Mesendoderm (in vitro differentiated cells): ENCODE results near the gene ZDHHC9.

ENCODE experiments used
- DNase-seq: peaks from one replicate; pipeline ENCODE4 v3.0.0; 2013
- H2AK5ac ChIP-seq: 2 replicates; pipeline ENCODE4 v1.6.1; 2013; ENCODE audit warnings: low read length, inconsistent platforms
- H2BK120ac ChIP-seq: 2 replicates; pipeline ENCODE4 v1.6.1; 2013; ENCODE audit warnings: low read depth, mild to moderate bottlenecking, low read length, moderate library complexity, mixed read lengths
- H2BK15ac ChIP-seq: replicated peaks from 2 replicates; pipeline ENCODE4 v1.6.1; 2013; ENCODE audit warnings: low read depth, mild to moderate bottlenecking, moderate library complexity
- H2BK5ac ChIP-seq: 2 replicates; pipeline ENCODE4 v1.6.1; 2013; ENCODE audit warnings: low read length, inconsistent platforms
- H3K18ac ChIP-seq: 2 replicates; pipeline ENCODE4 v1.6.1; 2013; ENCODE audit warnings: mild to moderate bottlenecking, low read length, mixed read lengths
- H3K23ac ChIP-seq: one replicate; pipeline ENCODE4 v1.6.1; 2013; ENCODE audit warnings: low read length
- H3K27ac ChIP-seq: 2 replicates; pipeline ENCODE4 v1.5.1; 2013; ENCODE audit warnings: low read depth, mild to moderate bottlenecking, inconsistent platforms, low read length, moderate library complexity
- H3K27me3 ChIP-seq: 2 replicates; pipeline ENCODE4 v1.6.1; 2013; ENCODE audit warnings: low read length, control low read depth, mild to moderate bottlenecking, inconsistent platforms; ENCODE audit not compliant: insufficient read depth, poor library complexity
- H3K36me3 ChIP-seq: 2 replicates; pipeline ENCODE4 v1.6.1; 2013; ENCODE audit warnings: low read length, inconsistent platforms; ENCODE audit not compliant: control insufficient read depth, insufficient read depth
- H3K4ac ChIP-seq: one replicate; pipeline ENCODE4 v1.6.1; 2013; ENCODE audit warnings: low read depth, mild to moderate bottlenecking, low read length, moderate library complexity
- H3K4me1 ChIP-seq: 2 replicates; pipeline ENCODE4 v1.6.1; 2013; ENCODE audit warnings: low read depth, low read length, inconsistent platforms; ENCODE audit not compliant: control insufficient read depth
- H3K4me2 ChIP-seq: 2 replicates; pipeline ENCODE4 v1.6.1; 2013; ENCODE audit warnings: low read length
- H3K4me3 ChIP-seq: 2 replicates; pipeline ENCODE4 v1.5.1; 2013; ENCODE audit warnings: mild to moderate bottlenecking, low read length
- H3K56ac ChIP-seq: one replicate; pipeline ENCODE4 v1.6.1; 2013; ENCODE audit warnings: low read length
- H3K79me1 ChIP-seq: 2 replicates; pipeline ENCODE4 v1.6.1; 2013; ENCODE audit warnings: low read length, inconsistent platforms
- H3K79me2 ChIP-seq: 2 replicates; pipeline ENCODE4 v1.6.1; 2013; ENCODE audit warnings: mild to moderate bottlenecking, low read length; ENCODE audit not compliant: control insufficient read depth, insufficient read depth
- H3K9ac ChIP-seq: 2 replicates; pipeline ENCODE4 v1.6.1; 2013; ENCODE audit warnings: low read length, inconsistent platforms
- H4K5ac ChIP-seq: one replicate; pipeline ENCODE4 v1.6.1; 2013; ENCODE audit warnings: low read length
- H4K8ac ChIP-seq: one replicate; pipeline ENCODE4 v1.6.1; 2013; ENCODE audit warnings: low read depth, mild to moderate bottlenecking, control low read depth, low read length, moderate library complexity
- WGBS: extraction: QIAGEN DNeasy Blood & Tissue Kit; methylation state at CpG from one replicate; pipeline ENCODE4 v1.1.7; 2013; ENCODE audit warnings: low lambda C conversion rate, missing lambda C conversion rate; ENCODE audit not compliant: insufficient coverage; ENCODE audit errors: extremely low coverage; 5-methylcytosine and 5-hydroxymethylcytosine counted together

ZDHHC9 gene

GRCh38 chrX:129800186-129800585 lies 43.5 kb downstream of the ZDHHC9 start:
- no peak overlapping the region for H3K27ac ChIP-seq
- no peak overlapping the region for H4K8ac ChIP-seq
- no peak overlapping the region for H3K18ac ChIP-seq
- no peak overlapping the region for H2AK5ac ChIP-seq
- no peaks in the 10 kb centered on the region for H3K79me1 ChIP-seq
- no peaks in the 10 kb centered on the region for H3K4me1 ChIP-seq
- H3K9ac ChIP-seq = no peak overlapping the region
- no peak overlapping the region for H3K56ac ChIP-seq
- no peak overlapping the region for H4K5ac ChIP-seq
- no peak overlapping the region for H2BK120ac ChIP-seq
- no peaks in the 10 kb centered on the region for H3K79me2 ChIP-seq
- H3K4me2 ChIP-seq = no peak overlapping the region
- DNase-seq = no peak
- no peaks in the 10 kb centered on the region for H3K36me3 ChIP-seq
- H3K4ac ChIP-seq = no peak overlapping the region
- H3K23ac ChIP-seq = no peak overlapping the region
- H2BK15ac ChIP-seq = no peak overlapping the region
- no peak overlapping the region for H2BK5ac ChIP-seq
- no peak overlapping the region for H3K4me3 ChIP-seq
- WGBS = no CpG with 5 or more reads among the region's 4 CpGs
- no peaks in the 10 kb centered on the region for H3K27me3 ChIP-seq

- Histone ChIP-seq H2BK15ac (no peak overlapping the region), H3K56ac (no peak overlapping the region), H2BK5ac (no peak overlapping the region), H3K27me3 (no peaks in the 10 kb centered on the region), H3K4me1 (no peaks in the 10 kb centered on the region), H3K79me1 (no peaks in the 10 kb centered on the region), H3K18ac (no peak overlapping the region), H3K4ac (no peak overlapping the region), H3K27ac (no peak overlapping the region), H3K79me2 (no peaks in the 10 kb centered on the region), H3K4me2 (no peak overlapping the region), H2BK120ac (no peak overlapping the region), H3K23ac (no peak overlapping the region), H4K5ac (no peak overlapping the region), H3K4me3 (no peak overlapping the region), H3K9ac (no peak overlapping the region), H3K36me3 (no peaks in the 10 kb centered on the region), H4K8ac (no peak overlapping the region), H2AK5ac (no peak overlapping the region)
- no peak for DNase-seq
- WGBS = no CpG with 5 or more reads among the region's 5 CpGs
Observed at GRCh38 chrX:129798888-129799287, 44.8 kb downstream of the ZDHHC9 start.

DNA sequence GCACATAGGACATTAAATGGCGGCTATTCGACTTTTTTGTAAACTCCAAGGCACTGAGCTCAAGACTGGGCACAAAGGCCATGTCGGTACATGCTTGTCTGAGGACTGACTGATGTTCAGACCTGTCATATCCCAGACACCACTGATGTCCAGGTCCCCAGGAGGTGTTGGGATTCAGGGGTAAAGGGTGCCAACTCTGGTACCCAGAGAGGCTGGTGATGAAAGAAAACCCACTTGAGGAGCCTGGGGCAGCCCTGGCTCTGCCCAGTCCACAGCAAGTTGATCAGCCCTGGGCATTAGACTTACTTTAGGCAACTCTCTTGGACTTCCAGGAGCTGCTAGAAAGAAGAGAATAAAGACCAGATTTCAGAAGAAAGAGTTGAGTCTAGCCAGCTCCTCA lies 45.2 kb downstream of the ZDHHC9 start:
- H3K4me1 ChIP-seq = no peaks in the 10 kb centered on the region
- no peak overlapping the region for H3K56ac ChIP-seq
- no peak for DNase-seq
- H3K9ac ChIP-seq = no peak overlapping the region
- WGBS = no CpG with 5 or more reads among the region's 3 CpGs
- no peak overlapping the region for H3K27ac ChIP-seq
- no peak overlapping the region for H3K4ac ChIP-seq
- no peak overlapping the region for H3K4me2 ChIP-seq
- H3K18ac ChIP-seq = no peak overlapping the region
- no peak overlapping the region for H3K4me3 ChIP-seq
- H4K8ac ChIP-seq = no peak overlapping the region
- H2BK5ac ChIP-seq = no peak overlapping the region
- H2BK15ac ChIP-seq = no peak overlapping the region
- H3K36me3 ChIP-seq = no peaks in the 10 kb centered on the region
- no peaks in the 10 kb centered on the region for H3K27me3 ChIP-seq
- H4K5ac ChIP-seq = no peak overlapping the region
- no peaks in the 10 kb centered on the region for H3K79me1 ChIP-seq
- H2AK5ac ChIP-seq = no peak overlapping the region
- no peaks in the 10 kb centered on the region for H3K79me2 ChIP-seq
- H3K23ac ChIP-seq = no peak overlapping the region
- H2BK120ac ChIP-seq = no peak overlapping the region

DNA sequence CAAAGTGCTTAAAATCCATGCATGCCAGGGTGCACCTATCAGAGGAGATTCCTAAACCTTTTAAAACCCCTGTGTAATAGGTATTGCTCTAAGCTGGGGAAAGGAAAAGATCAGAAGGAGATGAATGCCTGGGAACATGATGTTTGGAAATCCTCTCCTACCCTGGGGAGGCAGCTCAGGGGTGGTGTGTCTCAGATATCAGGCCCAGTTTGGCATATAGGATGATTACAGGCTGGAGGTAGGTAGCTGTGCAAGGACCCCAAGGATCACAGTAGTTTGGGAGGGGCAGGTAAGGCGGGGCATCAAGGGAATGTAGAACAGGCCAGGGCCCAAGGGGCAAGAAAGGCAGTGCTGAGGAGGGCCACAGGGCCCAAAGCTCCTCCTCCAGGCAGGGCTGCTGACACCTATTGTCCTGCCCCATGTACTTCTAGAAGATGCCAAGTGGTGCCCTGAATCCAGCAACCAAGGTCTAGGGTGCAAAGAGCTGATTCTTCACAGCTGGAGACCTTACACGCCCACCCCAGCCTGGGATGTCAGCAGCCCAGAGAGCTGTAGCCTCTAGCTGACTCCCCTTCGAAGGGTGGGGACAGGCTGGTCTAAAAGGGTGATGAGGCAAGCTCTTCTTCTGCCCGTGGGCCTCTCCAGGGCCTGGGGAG lies 46.3 kb downstream of the ZDHHC9 start:
- Histone ChIP-seq H3K36me3 (no peaks in the 10 kb centered on the region), H3K9ac (no peak overlapping the region), H4K8ac (no peak overlapping the region), H3K4me3 (no peak overlapping the region), H3K18ac (no peak overlapping the region), H3K56ac (no peak overlapping the region), H2AK5ac (no peak overlapping the region), H3K27ac (no peak overlapping the region), H2BK120ac (no peak overlapping the region), H3K27me3 (no peaks in the 10 kb centered on the region), H3K23ac (no peak overlapping the region), H3K4me2 (no peak overlapping the region), H3K79me1 (no peaks in the 10 kb centered on the region), H2BK5ac (no peak overlapping the region), H3K79me2 (no peaks in the 10 kb centered on the region), H3K4ac (no peak overlapping the region), H2BK15ac (no peak overlapping the region), H4K5ac (no peak overlapping the region), H3K4me1 (no peaks in the 10 kb centered on the region)
- no peak for DNase-seq
- WGBS = no CpG with 5 or more reads among the region's 4 CpGs

- no peaks in the 10 kb centered on the region for H3K27me3 ChIP-seq
- no peak overlapping the region for H2BK5ac ChIP-seq
- no peak overlapping the region for H2AK5ac ChIP-seq
- H3K56ac ChIP-seq = no peak overlapping the region
- DNase-seq = no peak
- H3K36me3 ChIP-seq = no peaks in the 10 kb centered on the region
- H3K18ac ChIP-seq = no peak overlapping the region
- H3K79me1 ChIP-seq = no peaks in the 10 kb centered on the region
- no peak overlapping the region for H3K4me2 ChIP-seq
- H3K27ac ChIP-seq = no peak overlapping the region
- no peak overlapping the region for H2BK120ac ChIP-seq
- no peak overlapping the region for H4K5ac ChIP-seq
- no peak overlapping the region for H3K23ac ChIP-seq
- WGBS = no CpG with 5 or more reads among the region's 1 CpG
- H2BK15ac ChIP-seq = no peak overlapping the region
- H3K9ac ChIP-seq = no peak overlapping the region
- H4K8ac ChIP-seq = no peak overlapping the region
- no peaks in the 10 kb centered on the region for H3K79me2 ChIP-seq
- H3K4ac ChIP-seq = no peak overlapping the region
- no peaks in the 10 kb centered on the region for H3K4me1 ChIP-seq
- H3K4me3 ChIP-seq = no peak overlapping the region
Observed at GRCh38 chrX:129795584-129795983, 48.1 kb downstream of the ZDHHC9 start.

GRCh38 chrX:129793604-129794191 lies 50.0 kb downstream of the ZDHHC9 start:
- Histone ChIP-seq H2BK120ac (no peak overlapping the region), H3K4me1 (no peaks in the 10 kb centered on the region), H2BK15ac (no peak overlapping the region), H3K79me1 (no peaks in the 10 kb centered on the region), H4K8ac (no peak overlapping the region), H3K36me3 (no peaks in the 10 kb centered on the region), H3K18ac (no peak overlapping the region), H3K56ac (no peak overlapping the region), H3K4ac (no peak overlapping the region), H2BK5ac (no peak overlapping the region), H3K27me3 (no peaks in the 10 kb centered on the region), H4K5ac (no peak overlapping the region), H3K79me2 (no peaks in the 10 kb centered on the region), H3K4me2 (no peak overlapping the region), H3K23ac (no peak overlapping the region), H3K9ac (no peak overlapping the region), H2AK5ac (no peak overlapping the region), H3K4me3 (no peak overlapping the region), H3K27ac (no peak overlapping the region)
- DNase-seq = no peak
- no CpG with 5 or more reads among the region's 20 CpGs for WGBS
